Measurements from ENCODE around the gene MAP4K1. TPM values are rescaled to one million over a fixed set of nuclear protein-coding genes. Genes with fewer than 3 reads are reported as not detected.
"Not testable (repeated sequence)": the region's sequence is repeated elsewhere in the genome, so short reads cannot be mapped to it uniquely, and the experiment has no call there.

Gene MAP4K1
- polyA plus RNA-seq, 2 of the 4 experiments (the other 2 are of a cell fraction), result 1.2 to 2.6 TPM

- Histone ChIP-seq H3K9me3 (no peaks in the 10 kb centered on the region), H3K4me3 (no peak overlapping the region), H3K27ac (no peak overlapping the region), H3K4me1 (peaks cover 6% of the 10 kb centered on the region), H3K4me2 (no peak overlapping the region)
- CTCF ChIA-PET, result interaction anchor here (0.6 to 5.2 kb wide), 8 partner anchors 21 to 316 kb away, joined by 3 to 30 read pairs (median 4); partner anchors contain the start of genes CATSPERG, FAM98C, MRPS12 and SARS2
- FAIRE-seq (no peak), DNase-seq (ENCODE audit: low read depth in 1 of 2, low spot score in 1 of 2) (no peak), ATAC-seq (no peak)
- no peak for TF ChIP-seq HOXB5 (CRISPR knock-in tag; IDR thresholded peaks at IDR 0.05)
- TF ChIP-seq MAX (IDR thresholded peaks at IDR 0.05), result no peak
- no peak for TF ChIP-seq REST (IDR thresholded peaks at IDR 0.05)
- TF ChIP-seq ATOH8 (CRISPR knock-in tag; IDR thresholded peaks at IDR 0.05; ENCODE audit: low read depth), result no peak
- no peak for TF ChIP-seq ZC3H11A (IDR thresholded peaks at IDR 0.05)
- TF ChIP-seq MYC (IDR thresholded peaks at IDR 0.05; ENCODE audit: borderline replicate concordance, low read length), result no peak
- TF ChIP-seq NR3C1 (IDR thresholded peaks at IDR 0.05), result no peak
- no peak for TF ChIP-seq PBX3 (IDR thresholded peaks at IDR 0.05)
- TF ChIP-seq SREBF2 (IDR thresholded peaks at IDR 0.05), result no peak
- TF ChIP-seq RCOR1 (IDR thresholded peaks at IDR 0.05; ENCODE audit: low read depth, low read length), result no peak
- TF ChIP-seq HMGXB4 (CRISPR knock-in tag; IDR thresholded peaks at IDR 0.05; ENCODE audit: borderline replicate concordance), result no peak
- no peak for TF ChIP-seq NPAS2 (CRISPR knock-in tag; IDR thresholded peaks at IDR 0.05; ENCODE audit: borderline replicate concordance)
- TF ChIP-seq HOXA7 (CRISPR knock-in tag; IDR thresholded peaks at IDR 0.05), result no peak
- POLR2A ChIA-PET, result interaction anchor here (0.6 to 0.7 kb wide), 2 partner anchors 130 to 180 kb away, joined by 3 to 5 read pairs; no protein-coding TSS in a partner anchor
- WGBS (ENCODE audit: missing lambda C conversion rate), result 54% methylated on average over 3 of the region's 3 CpGs
Measured at GRCh38 chr19:38614289-38614688, 3.5 kb downstream of the MAP4K1 start.

GRCh38 chr19:38606131-38606530, 11.6 kb downstream of the MAP4K1 start:
- ATAC-seq (peak; percentile 14 to 29; a peak in 3 of 6 replicates), DNase-seq (ENCODE audit: low read depth in 1 of 2, low spot score in 1 of 2) (no peak), FAIRE-seq (no peak)
- Histone ChIP-seq H3K4me3 (no peak overlapping the region), H3K27ac (no peak overlapping the region), H3K4me1 (no peaks in the 10 kb centered on the region; the same call in 2 of the 3 replicates), H3K4me2 (no peak overlapping the region), H3K9me3 (no peaks in the 10 kb centered on the region)
- ChIA-PET POLR2A (interaction anchor here (1.9 kb wide), 1 partner anchor 12 kb away, joined by 7 read pairs; the partner anchor contains the start of genes EIF3K and MAP4K1), CTCF (interaction anchor here (0.7 to 4.5 kb wide), 11 partner anchors 11 to 399 kb away, joined by 3 to 19 read pairs (median 5); partner anchors contain the start of genes EIF3K and FAM98C)
- TF ChIP-seq EHMT2 (IDR thresholded peaks at IDR 0.05; ENCODE audit: low read depth) (no peak), ELK1 (IDR thresholded peaks at IDR 0.05; ENCODE audit: low read depth, low read length) (no peak), ZNF302 (CRISPR knock-in tag; IDR thresholded peaks at IDR 0.05) (no peak), ATOH8 (CRISPR knock-in tag; IDR thresholded peaks at IDR 0.05; ENCODE audit: low read depth) (no peak)
- WGBS (ENCODE audit: missing lambda C conversion rate), result 66% methylated on average over 6 of the region's 6 CpGs

GRCh38 chr19:38602856-38603255, 14.9 kb downstream of the MAP4K1 start:
- H3K9me3 ChIP-seq; H3K27ac ChIP-seq; H3K4me3 ChIP-seq; CTCF ChIA-PET; H3K4me2 ChIP-seq; POLR2A ChIA-PET; ATAC-seq; H3K4me1 ChIP-seq; DNase-seq (ENCODE audit: low read depth in 1 of 2, low spot score in 1 of 2); FAIRE-seq: not testable (repeated sequence)
- WGBS (ENCODE audit: missing lambda C conversion rate), result 84% methylated on average over 5 of the region's 5 CpGs
